ENCODE results near the gene ZNRF1.
"Not testable (repeated sequence)": the region's sequence is repeated elsewhere in the genome, so short reads cannot be mapped to it uniquely, and the experiment has no call there.

Gene ZNRF1

DNA sequence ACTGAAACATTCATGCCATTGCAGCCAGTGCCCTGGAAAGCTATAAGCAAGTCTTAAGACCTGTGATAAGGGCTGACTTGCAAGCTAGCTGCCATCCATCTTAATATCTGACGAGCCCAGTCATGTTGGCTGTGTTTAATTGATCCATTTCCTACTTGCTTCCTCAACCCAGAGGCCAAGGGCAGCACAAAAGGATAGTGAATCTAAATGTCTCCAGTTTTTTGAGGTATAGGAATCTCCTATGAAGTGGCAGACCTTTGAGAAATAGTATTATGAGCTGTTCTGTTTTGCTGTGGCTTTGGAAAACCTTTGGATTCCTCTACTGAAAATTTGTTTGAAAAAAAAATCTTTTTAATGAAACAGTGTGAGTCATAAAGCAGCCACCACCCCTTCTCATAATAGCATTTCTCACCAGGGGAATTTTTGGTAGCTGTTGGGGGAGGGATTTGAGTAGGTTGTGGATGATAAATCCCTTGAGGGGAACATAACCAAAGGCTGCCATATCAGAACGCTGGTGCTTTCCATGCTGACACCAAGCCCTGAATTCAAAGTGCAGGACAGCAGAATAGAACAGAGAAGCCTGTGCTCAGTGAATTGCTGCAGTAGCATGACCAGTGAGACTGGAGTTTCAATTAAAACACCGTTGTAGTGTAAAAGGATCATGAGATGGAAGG lies 12.9 kb downstream of the ZNRF1 start:
- no peak for DNase-seq (ENCODE audit: insufficient read length, low spot score)
- no peak for FAIRE-seq
- no peak for TF ChIP-seq CTCF (IDR thresholded peaks at IDR 0.05; ENCODE audit: insufficient read depth, missing control alignments)

DNA sequence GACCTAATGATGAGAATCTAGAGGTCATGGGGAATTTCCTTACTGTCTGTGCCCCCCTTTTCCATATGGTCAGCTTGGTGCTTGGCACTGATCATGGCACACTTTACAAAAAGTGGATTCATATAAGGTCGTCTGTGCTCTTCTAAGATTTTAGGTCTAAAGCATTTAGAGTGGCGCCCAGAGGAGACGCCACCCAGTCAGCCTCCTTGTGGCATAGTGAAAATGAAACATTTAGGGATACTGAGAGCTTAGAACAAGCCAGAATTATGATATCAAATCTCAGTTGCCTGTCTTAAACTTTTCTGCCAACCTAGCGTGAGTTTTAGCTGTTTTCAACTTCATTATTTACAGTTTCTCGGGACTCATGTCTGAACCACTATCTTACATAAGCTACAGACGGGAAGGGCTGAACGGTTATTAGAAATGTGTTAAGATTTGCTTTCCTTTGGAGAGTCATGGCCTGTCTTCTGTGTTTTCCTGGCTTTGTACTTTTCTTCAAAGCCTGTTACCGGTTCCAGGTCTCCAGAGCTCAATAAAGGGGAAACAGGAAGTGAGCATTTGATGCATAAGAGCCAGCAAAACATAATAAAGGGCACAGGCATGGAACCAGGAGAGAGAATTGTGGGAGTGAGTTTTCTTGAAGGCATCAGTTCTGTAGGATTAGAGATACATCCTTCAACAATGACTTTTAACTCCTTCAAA lies 13.7 kb downstream of the ZNRF1 start:
- DNase-seq (ENCODE audit: insufficient read length, low spot score): no peak
- no peak for TF ChIP-seq CTCF (IDR thresholded peaks at IDR 0.05; ENCODE audit: insufficient read depth, missing control alignments)
- no peak for FAIRE-seq

GRCh38 chr16:75013123-75013522 lies 14.3 kb downstream of the ZNRF1 start:
- not testable (repeated sequence) for FAIRE-seq

GRCh38 chr16:75014318-75014717 lies 15.5 kb downstream of the ZNRF1 start:
- no peak for DNase-seq (ENCODE audit: insufficient read length, low spot score)
- no peak for FAIRE-seq
- no peak for TF ChIP-seq CTCF (IDR thresholded peaks at IDR 0.05; ENCODE audit: insufficient read depth, missing control alignments)

More at GRCh38 chr16:75013123-75013522, 14.3 kb downstream of the ZNRF1 start:
- not testable (repeated sequence) for DNase-seq (ENCODE audit: insufficient read length, low spot score)

GRCh38 chr16:75016451-75017081 lies 17.7 kb downstream of the ZNRF1 start:
- not testable (repeated sequence) for FAIRE-seq; DNase-seq (ENCODE audit: insufficient read length, low spot score)

- no peak for FAIRE-seq
- TF ChIP-seq CTCF (IDR thresholded peaks at IDR 0.05; ENCODE audit: insufficient read depth, missing control alignments): no peak
- DNase-seq (ENCODE audit: insufficient read length, low spot score): no peak
Observed at GRCh38 chr16:75017670-75018525, 19.1 kb downstream of the ZNRF1 start.

GRCh38 chr16:75019007-75019406 lies 20.2 kb downstream of the ZNRF1 start:
- DNase-seq (ENCODE audit: insufficient read length, low spot score): no peak

More at GRCh38 chr16:75019007-75019406, 20.2 kb downstream of the ZNRF1 start:
- TF ChIP-seq CTCF (IDR thresholded peaks at IDR 0.05; ENCODE audit: insufficient read depth, missing control alignments): no peak
- no peak for FAIRE-seq
